ENCODE data around the gene SLC2A2.

DNA sequence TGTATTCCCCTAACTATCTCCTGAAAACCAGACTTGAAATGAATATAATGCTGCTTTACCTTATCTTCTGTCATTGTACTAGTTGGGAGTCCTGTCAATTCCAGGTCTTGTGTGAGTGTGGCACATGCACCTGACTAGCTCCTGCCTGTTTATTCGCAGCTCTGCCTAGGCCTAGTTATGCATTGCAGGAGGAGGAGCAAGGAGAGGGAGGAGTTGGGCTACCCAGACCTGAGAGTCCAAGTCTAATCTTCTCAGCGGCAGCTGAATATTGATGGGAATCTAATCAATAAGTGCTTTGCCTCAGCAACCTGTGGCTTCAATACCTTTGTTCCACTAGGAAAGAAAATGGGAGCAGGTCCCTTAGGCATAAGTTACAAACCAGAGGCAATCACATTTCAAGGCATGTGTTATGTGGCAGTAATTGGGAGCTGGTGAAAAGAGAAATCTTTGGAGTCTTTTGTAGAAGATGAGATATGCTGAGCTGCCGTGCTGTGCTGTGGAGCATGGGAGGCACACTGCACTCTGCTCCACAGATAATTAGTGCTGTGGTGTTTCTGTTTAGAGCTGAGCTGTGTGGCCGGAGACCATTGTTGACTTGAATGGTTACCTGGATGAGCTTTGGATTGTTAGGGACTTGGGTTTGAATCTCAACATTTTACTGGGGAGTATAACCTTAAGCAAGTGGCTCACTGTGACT is at the start of gene SLC2A2:
- no peak for TF ChIP-seq L3MBTL2 (conservative IDR thresholded peaks at IDR 0.05)
- no peak for TF ChIP-seq HDGF (IDR thresholded peaks at IDR 0.05; ENCODE audit: borderline replicate concordance)
- TF ChIP-seq ELF4 (IDR thresholded peaks at IDR 0.05): no peak
- TF ChIP-seq ARNT (IDR thresholded peaks at IDR 0.05): no peak
- TF ChIP-seq NFRKB (IDR thresholded peaks at IDR 0.05): no peak
- TF ChIP-seq BHLHE40 (IDR thresholded peaks at IDR 0.05; ENCODE audit: borderline replicate concordance): no peak
- no peak for TF ChIP-seq SUZ12 (IDR thresholded peaks at IDR 0.05)
- TF ChIP-seq FOXA1 (IDR thresholded peaks at IDR 0.05): no peak
- no peak for TF ChIP-seq LEF1 (IDR thresholded peaks at IDR 0.05; ENCODE audit: borderline replicate concordance)
- no peak for TF ChIP-seq FOXM1 (IDR thresholded peaks at IDR 0.05; ENCODE audit: borderline replicate concordance)
- no peak for TF ChIP-seq TARDBP (IDR thresholded peaks at IDR 0.05)

All from HEK293T (cell line).